Gastrocnemius medialis (tissue), 4 donors: Measurements from ENCODE around the gene FRK.

Source experiments
- POLR2A ChIP-seq, 2 donors: fragments of 450-650 bp; IDR thresholded peaks; one replicate each; pipeline ENCODE4 v1.6.1; 2017; ENCODE audit warnings: antibody characterized with exemption in 2 of 2, mild to moderate bottlenecking in 2 of 2, moderate library complexity in 2 of 2
- TF ChIP-seq, protein P1 (sequence below), 5 experiments: fragments of 450-650 bp in 3 of 5; fragments of 200-600 bp in 2 of 5; sonication (generic) in 2 of 5; IDR thresholded peaks in 4 of 5; conservative IDR thresholded peaks in 1 of 5; 1 replicate in 4 of 5; 2 replicates in 1 of 5; pipeline ENCODE4 v1.5.1; 2016 to 2019; ENCODE audit warnings: antibody characterized with exemption in 5 of 5, mild to moderate bottlenecking in 3 of 5, moderate library complexity in 3 of 5

GRCh38 chr6:116012471-116012949, 48.2 kb downstream of the FRK start:
- TF ChIP-seq, protein P1, sequence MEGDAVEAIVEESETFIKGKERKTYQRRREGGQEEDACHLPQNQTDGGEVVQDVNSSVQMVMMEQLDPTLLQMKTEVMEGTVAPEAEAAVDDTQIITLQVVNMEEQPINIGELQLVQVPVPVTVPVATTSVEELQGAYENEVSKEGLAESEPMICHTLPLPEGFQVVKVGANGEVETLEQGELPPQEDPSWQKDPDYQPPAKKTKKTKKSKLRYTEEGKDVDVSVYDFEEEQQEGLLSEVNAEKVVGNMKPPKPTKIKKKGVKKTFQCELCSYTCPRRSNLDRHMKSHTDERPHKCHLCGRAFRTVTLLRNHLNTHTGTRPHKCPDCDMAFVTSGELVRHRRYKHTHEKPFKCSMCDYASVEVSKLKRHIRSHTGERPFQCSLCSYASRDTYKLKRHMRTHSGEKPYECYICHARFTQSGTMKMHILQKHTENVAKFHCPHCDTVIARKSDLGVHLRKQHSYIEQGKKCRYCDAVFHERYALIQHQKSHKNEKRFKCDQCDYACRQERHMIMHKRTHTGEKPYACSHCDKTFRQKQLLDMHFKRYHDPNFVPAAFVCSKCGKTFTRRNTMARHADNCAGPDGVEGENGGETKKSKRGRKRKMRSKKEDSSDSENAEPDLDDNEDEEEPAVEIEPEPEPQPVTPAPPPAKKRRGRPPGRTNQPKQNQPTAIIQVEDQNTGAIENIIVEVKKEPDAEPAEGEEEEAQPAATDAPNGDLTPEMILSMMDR (IDR thresholded peaks at IDR 0.05 in 4 of 5, conservative IDR thresholded peaks at IDR 0.05 in 1 of 5), result no peak
- no peak for TF ChIP-seq POLR2A (IDR thresholded peaks at IDR 0.05)
